Measurements from ENCODE around the gene MAP4K2. TPM values are rescaled to one million over a fixed set of nuclear protein-coding genes. Genes with fewer than 3 reads are reported as not detected.

Gene MAP4K2
- total RNA-seq, 4 donors from 2014 or later, result 4.3 to 14.8 (median 6.2) TPM

- intact Hi-C loops (cut with DNase I; ENCODE audit: low total_unique reads), result no loop called here
- Histone ChIP-seq H3K36me3 (no peaks in the 10 kb centered on the region), H3K9me3 (no peaks in the 10 kb centered on the region), H3K4me3 (no peak overlapping the region), H3K4me1 (no peaks in the 10 kb centered on the region), H3K27me3 (no peaks in the 10 kb centered on the region), H3K27ac (no peak overlapping the region)
- in situ Hi-C loops (cut with MboI; ENCODE audit: low sequenced_read_pairs in 4 of 4), result no loop called here
- DNase-seq (no peak), ATAC-seq (no peak)
- TF ChIP-seq CTCF (IDR thresholded peaks at IDR 0.05 in 4 of 5, conservative IDR thresholded peaks at IDR 0.05 in 1 of 5), result no peak
- TF ChIP-seq POLR2A (IDR thresholded peaks at IDR 0.05), result no peak
These were observed 67.2 kb downstream of the MAP4K2 start for GRCh38 chr11:64735725-64736259.

Other genes starting within 250 kb of the MAP4K2 start
- gene SLC22A11, start 247.3 kb downstream of the MAP4K2 start, total RNA-seq, result not detected
- gene SLC22A12, start 212.0 kb downstream of the MAP4K2 start, total RNA-seq, result not detected
- 1 to 10 TPM in 2 of 4 donors, under 1 TPM in 2; 0.15 to 6.2 (median 1.8) TPM for gene NRXN2, start 80.0 kb downstream of the MAP4K2 start, total RNA-seq
- 10 to 100 TPM in 1 of 4 donors, 1 to 10 TPM in 3; 2.9 to 10.9 (median 7.1) TPM for gene RASGRP2, start 59.1 kb downstream of the MAP4K2 start, total RNA-seq
- gene PYGM, start 43.2 kb downstream of the MAP4K2 start, total RNA-seq, result 1,000 to 10,000 TPM in 3 of 4 donors, 100 to 1,000 TPM in 1; 881 to 2,858 (median 1,836) TPM
- 100 to 1,000 TPM; 171 to 249 (median 193) TPM for gene SF1, start 24.7 kb downstream of the MAP4K2 start, total RNA-seq
- gene MEN1, start 7.3 kb upstream of the MAP4K2 start, total RNA-seq, result 10 to 100 TPM in 2 of 4 donors, 1 to 10 TPM in 2; 7.4 to 12.2 (median 9.8) TPM
- under 1 TPM in 2 of 4 donors, not detected in 2; 0.15 to 0.19 TPM for gene CDC42BPG, start 41.4 kb upstream of the MAP4K2 start, total RNA-seq
- 10 to 100 TPM; 24.8 to 46.2 (median 31.3) TPM for gene EHD1, start 75.4 kb upstream of the MAP4K2 start, total RNA-seq
- gene ATG2A, start 114.0 kb upstream of the MAP4K2 start, total RNA-seq, result 10 to 100 TPM; 10.7 to 97.5 (median 37.9) TPM
- 10 to 100 TPM; 17.2 to 34.2 (median 24.3) TPM for gene PPP2R5B, start 121.5 kb upstream of the MAP4K2 start, total RNA-seq
- gene GPHA2, start 132.7 kb upstream of the MAP4K2 start, total RNA-seq, result not detected
- gene MAJIN, start 168.9 kb upstream of the MAP4K2 start, total RNA-seq, result not detected
- 1 to 10 TPM in 3 of 4 donors, under 1 TPM in 1; 0.97 to 3.3 (median 2.3) TPM for gene BATF2, start 193.8 kb upstream of the MAP4K2 start, total RNA-seq
- gene ARL2, start 210.9 kb upstream of the MAP4K2 start, total RNA-seq, result 100 to 1,000 TPM; 150 to 268 (median 170) TPM
- gene SNX15, start 224.2 kb upstream of the MAP4K2 start, total RNA-seq, result 10 to 100 TPM; 16.9 to 33.3 (median 25.9) TPM
- gene SAC3D1, start 238.0 kb upstream of the MAP4K2 start, total RNA-seq, result 10 to 100 TPM in 3 of 4 donors, 1 to 10 TPM in 1; 9.0 to 27.2 (median 14.4) TPM